SK-N-MC (cell line): ENCODE results near the gene B4GALT4.
"Not testable (repeated sequence)": the region's sequence is repeated elsewhere in the genome, so short reads cannot be mapped to it uniquely, and the experiment has no call there.

Source experiments
- EZH2 ChIP-seq: fragments of 200-600 bp; sonication (generic); IDR thresholded peaks from one replicate; pipeline ENCODE4 v1.6.1; 2017; ENCODE audit warnings: antibody characterized with exemption
- FOXP2 ChIP-seq: optimal IDR thresholded peaks from 2 replicates; pipeline ENCODE3; 2011; ENCODE audit warnings: mild to moderate bottlenecking, moderate library complexity; ENCODE audit not compliant: insufficient read depth; ENCODE audit errors: extremely low read length, control extremely low read depth
- POLR2AphosphoS5 ChIP-seq: IDR thresholded peaks from 2 replicates; pipeline ENCODE4 v1.6.1; 2012; ENCODE audit warnings: mild to moderate bottlenecking, low read depth, low read length, borderline replicate concordance

DNA sequence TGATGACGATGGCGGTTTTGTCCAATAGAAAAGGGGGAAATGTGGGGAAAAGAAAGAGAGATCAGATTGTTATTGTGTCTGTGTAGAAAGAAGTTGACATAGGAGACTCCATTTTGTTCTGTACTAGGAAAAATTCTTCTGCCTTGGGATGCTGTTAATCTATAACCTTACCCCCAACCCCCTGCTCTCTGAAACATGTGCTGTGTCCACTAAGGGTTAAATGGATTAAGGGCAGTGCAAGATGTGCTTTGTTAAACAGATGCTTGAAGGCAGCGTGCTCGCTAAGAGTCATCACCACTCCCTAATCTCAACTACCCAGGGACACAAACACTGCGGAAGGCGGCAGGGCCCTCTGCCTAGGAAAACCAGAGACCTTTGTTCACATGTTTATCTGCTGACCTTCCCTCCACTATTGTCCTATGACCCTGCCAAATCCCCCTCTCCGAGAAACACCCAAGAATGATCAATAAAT, 2.4 kb upstream of the B4GALT4 start:
- TF ChIP-seq POLR2AphosphoS5, FOXP2, EZH2: not testable (repeated sequence)
